LNCAP (cell line): ENCODE results near the gene KPNB1.

Source experiments
- TF ChIP-seq, protein P1 (sequence below): fragments of 450-650 bp; IDR thresholded peaks from 2 replicates; pipeline ENCODE4 v1.5.1; 2017; ENCODE audit warnings: mild to moderate bottlenecking

Gene KPNB1

DNA sequence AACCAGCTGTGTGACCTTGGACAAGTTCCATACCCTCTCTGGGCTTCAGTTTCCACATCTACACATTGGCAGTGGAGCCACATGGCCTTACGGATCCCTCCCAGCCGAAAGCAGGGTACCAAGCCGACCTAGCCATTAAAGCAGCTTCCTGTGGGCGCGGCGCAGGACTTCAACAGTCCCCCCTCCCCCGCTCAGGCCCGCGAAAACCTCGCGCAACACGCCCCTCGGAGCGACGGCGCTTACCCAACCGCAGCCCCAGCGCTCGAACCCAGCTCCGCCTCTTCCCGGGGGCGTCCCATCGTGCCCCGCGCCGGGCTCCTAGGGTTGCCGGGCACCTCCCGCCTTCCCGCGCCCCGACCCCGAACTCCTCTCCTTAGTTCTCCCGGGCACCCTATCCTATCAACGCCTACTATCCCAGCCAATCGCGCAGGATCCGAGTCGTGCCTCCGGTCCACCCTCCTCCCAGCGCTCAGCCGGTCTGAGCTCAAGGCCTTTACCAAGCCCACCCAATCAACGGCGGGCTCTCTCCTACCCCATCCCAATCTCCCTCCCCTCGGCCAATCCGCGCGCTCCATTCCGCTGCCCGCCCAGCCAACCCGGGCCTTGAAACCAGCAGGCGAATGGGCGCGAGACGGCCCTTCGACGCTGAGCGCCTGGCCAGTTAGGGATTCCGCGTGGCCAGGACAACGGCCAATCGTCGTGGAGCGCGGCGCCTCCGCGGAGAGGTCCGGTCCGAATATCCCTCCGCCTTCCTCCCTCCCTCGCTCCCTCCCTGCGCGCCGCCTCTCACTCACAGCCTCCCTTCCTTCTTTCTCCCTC, at the start of gene KPNB1:
TSS of gene KPNB1 (plus strand) at position 767 of the 819 bp plus-strand sequence. CDS start 326 bp downstream, outside the sequence.
- TF ChIP-seq, protein P1, sequence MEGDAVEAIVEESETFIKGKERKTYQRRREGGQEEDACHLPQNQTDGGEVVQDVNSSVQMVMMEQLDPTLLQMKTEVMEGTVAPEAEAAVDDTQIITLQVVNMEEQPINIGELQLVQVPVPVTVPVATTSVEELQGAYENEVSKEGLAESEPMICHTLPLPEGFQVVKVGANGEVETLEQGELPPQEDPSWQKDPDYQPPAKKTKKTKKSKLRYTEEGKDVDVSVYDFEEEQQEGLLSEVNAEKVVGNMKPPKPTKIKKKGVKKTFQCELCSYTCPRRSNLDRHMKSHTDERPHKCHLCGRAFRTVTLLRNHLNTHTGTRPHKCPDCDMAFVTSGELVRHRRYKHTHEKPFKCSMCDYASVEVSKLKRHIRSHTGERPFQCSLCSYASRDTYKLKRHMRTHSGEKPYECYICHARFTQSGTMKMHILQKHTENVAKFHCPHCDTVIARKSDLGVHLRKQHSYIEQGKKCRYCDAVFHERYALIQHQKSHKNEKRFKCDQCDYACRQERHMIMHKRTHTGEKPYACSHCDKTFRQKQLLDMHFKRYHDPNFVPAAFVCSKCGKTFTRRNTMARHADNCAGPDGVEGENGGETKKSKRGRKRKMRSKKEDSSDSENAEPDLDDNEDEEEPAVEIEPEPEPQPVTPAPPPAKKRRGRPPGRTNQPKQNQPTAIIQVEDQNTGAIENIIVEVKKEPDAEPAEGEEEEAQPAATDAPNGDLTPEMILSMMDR: no peak

DNA sequence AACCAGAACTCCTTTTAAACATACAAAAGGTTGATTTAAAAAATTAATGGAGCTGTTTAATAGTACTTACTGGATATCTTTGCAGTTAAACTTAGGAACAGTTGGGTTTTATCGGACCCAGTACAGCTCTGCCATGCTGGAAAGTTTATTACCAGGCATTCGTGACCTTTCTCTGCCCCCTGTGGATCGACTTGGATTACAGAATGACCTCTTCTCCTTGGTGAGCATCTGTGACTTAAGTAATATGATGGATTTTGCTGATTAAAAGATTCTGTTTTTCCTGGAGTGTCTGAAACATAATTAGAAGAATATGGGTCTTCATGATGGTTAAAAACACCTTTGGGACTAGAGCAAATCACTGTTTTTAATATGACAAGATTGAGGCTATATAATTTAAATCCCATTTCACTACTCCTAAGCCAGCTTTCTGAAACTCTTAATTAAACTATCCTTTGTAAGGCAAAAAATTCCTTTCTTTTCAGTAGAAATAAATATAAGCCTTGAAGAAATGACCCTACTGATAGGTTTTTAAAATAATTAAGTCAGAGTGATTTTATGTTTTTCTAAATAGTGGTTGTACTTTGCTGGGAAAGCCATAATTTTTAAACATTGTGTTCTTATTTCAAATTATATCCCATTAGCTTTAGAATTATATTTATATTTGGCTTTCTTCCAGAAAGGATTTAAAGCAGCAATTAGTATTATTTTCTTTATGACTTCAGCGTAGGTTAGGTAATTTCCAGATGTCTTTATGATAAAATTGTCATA, 45.7 kb upstream of the KPNB1 start:
- TF ChIP-seq, protein P1: no peak

DNA sequence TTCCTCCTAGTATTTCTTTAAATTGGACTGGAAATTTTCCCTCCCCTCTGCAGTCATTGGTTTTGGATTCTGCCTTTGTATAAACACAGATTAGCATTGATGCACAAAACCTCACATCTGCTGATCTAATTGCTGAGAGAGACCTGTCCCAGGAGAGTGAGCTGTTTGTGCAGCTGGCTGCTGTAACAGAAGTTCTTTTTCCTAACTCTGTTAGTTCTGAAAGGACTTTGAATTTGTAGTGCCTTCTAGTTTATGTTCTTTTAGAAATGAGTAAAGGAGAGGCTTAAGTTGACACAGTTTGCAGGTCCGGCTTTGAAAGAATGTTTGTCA, 45.2 kb upstream of the KPNB1 start:
- TF ChIP-seq, protein P1: no peak

DNA sequence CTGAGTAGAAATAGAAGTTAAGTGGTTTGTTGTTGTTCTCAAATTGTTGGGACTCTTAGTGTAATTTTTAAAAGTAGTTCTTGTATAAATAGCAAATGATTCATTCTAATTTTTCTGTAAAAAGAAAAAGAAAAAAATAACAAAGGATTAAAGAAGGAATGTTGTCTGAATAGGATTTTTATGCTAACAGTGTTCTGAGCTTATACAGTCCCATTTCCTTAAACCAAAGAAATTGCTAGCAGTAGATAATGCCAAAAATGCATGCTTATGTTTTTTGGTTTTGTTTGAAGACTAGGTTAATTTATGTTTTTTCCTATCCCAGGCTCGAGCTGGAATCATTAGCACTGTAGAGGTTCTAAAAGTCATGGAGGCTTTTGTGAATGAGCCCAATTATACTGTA, 44.7 kb upstream of the KPNB1 start:
- TF ChIP-seq, protein P1: no peak

DNA sequence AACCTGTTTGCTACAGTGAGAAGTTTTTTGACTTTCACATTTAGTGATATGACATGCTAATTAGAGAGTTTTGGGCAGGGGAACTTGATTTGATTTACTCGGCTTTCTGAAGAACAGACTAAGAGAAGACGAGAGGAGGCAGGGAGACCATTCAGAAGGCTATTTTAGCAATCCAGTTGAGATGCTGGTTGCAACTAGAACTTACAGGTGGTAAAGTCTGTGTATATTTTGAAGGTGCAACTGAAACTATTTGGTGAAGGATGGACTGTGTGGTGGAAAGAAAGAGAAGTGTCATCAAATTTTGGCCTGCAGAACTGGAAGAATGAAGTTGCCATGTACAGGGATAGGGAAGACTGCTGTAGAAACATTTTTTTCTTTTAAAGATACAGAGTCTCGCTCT, 42.2 kb upstream of the KPNB1 start:
- TF ChIP-seq, protein P1: no peak

DNA sequence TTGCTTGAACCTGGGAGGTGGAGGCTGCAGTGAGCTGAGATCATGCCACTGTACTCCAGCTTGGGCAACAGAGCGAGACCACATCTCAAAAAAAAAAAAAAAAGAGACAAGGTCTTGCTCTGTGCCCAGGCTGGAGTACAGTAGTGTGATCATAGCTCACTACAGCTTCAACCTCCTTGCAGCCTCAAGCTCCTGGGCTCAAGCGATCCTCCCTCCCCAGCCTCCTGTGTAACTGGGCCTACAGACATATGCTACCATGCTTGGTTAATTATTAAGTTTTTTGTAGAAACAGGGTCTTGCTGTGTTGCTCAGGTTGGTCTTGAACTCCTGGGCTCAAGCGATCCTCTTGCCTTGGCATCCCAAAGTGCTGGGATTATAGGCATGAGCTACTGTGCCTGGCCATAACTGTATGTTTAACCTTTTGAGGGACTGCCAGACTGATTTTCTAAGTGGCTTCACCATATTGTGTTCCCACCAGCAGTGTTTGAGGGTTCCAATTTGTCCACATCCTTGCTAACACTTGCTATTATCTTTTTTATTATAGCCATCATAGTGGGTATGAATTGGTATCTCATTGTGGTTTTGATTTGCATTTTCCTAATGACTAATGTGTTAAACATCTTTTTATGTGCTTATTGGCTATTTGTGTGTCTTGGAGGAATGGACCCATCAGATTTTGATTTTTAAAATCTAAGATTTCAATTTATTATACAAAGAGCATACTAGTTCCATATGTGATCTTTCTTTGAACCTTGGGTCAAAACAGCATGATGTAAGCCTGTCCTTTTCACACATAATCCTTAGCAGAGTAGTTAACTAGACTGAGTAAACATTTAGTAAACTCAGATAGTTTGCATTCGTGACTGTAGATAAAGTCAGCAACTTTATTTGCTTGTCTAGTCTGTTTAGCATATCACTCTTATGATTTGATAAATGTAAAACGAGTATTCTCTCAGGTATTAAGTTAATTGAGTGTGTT, 38.1 kb upstream of the KPNB1 start:
- TF ChIP-seq, protein P1: no peak
